Liver (tissue), 9 donors: ENCODE data around the gene GALR1. TPM values are rescaled to one million over a fixed set of nuclear protein-coding genes. Genes with fewer than 3 reads are reported as not detected.

Experiments used
- DNase-seq: peaks from one replicate; pipeline ENCODE4 v3.0.0-alpha.2; 2017; ENCODE audit warnings: low spot score
- H3K27ac ChIP-seq, 2 donors: one replicate each; pipeline ENCODE4 v1.7.0; 2013; ENCODE audit warnings: inconsistent platforms in 2 of 2, low read length in 2 of 2, control low read depth in 1 of 2, low read depth in 1 of 2, mild to moderate bottlenecking in 1 of 2
- H3K27me3 ChIP-seq, 4 donors: one replicate each; pipeline versions ENCODE4 v1.6.1 to v1.7.0; 2013; ENCODE audit warnings: low read length in 3 of 4, inconsistent platforms in 1 of 4, mild to moderate bottlenecking in 1 of 4, moderate library complexity in 1 of 4; ENCODE audit not compliant: control insufficient read depth in 4 of 4, insufficient read depth in 4 of 4
- H3K36me3 ChIP-seq, 4 donors: one replicate each; pipeline versions ENCODE4 v1.6.1 to v1.7.0; 2013; ENCODE audit warnings: low read length in 3 of 4, mild to moderate bottlenecking in 3 of 4, low read depth in 1 of 4, moderate library complexity in 1 of 4; ENCODE audit not compliant: control insufficient read depth in 4 of 4, insufficient read depth in 3 of 4
- H3K4me1 ChIP-seq, 4 donors: one replicate each; pipeline versions ENCODE4 v1.6.1 to v1.7.0; 2013; ENCODE audit warnings: low read length in 3 of 4, mild to moderate bottlenecking in 3 of 4, moderate library complexity in 1 of 4; ENCODE audit not compliant: control insufficient read depth in 4 of 4, insufficient read depth in 4 of 4
- H3K4me3 ChIP-seq, 3 donors: one replicate each; pipeline versions ENCODE4 v1.6.1 to v1.7.0; 2013; ENCODE audit warnings: low read length in 3 of 3, control low read depth in 1 of 3, low read depth in 1 of 3, mild to moderate bottlenecking in 1 of 3
- H3K9ac ChIP-seq, 2 donors: one replicate each; pipeline ENCODE4 v1.7.0; 2013; ENCODE audit warnings: low read length in 2 of 2, mild to moderate bottlenecking in 2 of 2, moderate library complexity in 2 of 2, control low read depth in 1 of 2, low read depth in 1 of 2
- H3K9me3 ChIP-seq, 4 donors: one replicate each; pipeline versions ENCODE4 v1.6.1 to v1.7.0; 2013; ENCODE audit warnings: low read length in 3 of 4; ENCODE audit not compliant: control insufficient read depth in 4 of 4
- ATF3 ChIP-seq: IDR thresholded peaks from 2 replicates; pipeline ENCODE4 v1.6.1; 2016; ENCODE audit warnings: antibody characterized with exemption
- EGR1 ChIP-seq, 2 donors: IDR thresholded peaks; 2 replicates each; pipeline ENCODE4 v1.6.1; 2016 to 2018; ENCODE audit warnings: antibody characterized with exemption in 2 of 2, low read depth in 2 of 2
- FOXA1 ChIP-seq: IDR thresholded peaks from 2 replicates; pipeline ENCODE4 v1.6.1; 2016; ENCODE audit warnings: antibody characterized with exemption
- FOXA2 ChIP-seq: IDR thresholded peaks from 2 replicates; pipeline ENCODE4 v1.6.1; 2016; ENCODE audit warnings: antibody characterized with exemption
- GABPA ChIP-seq, 2 donors: IDR thresholded peaks in 1 of 2; conservative IDR thresholded peaks in 1 of 2; 2 replicates each; pipeline ENCODE4 v1.6.1; 2016; ENCODE audit warnings: antibody characterized with exemption in 2 of 2, mild to moderate bottlenecking in 1 of 2, moderate library complexity in 1 of 2
- HNF4A ChIP-seq, 2 donors: conservative IDR thresholded peaks; 2 replicates each; pipeline ENCODE4 v1.6.1; 2016; ENCODE audit warnings: antibody characterized with exemption in 2 of 2, mild to moderate bottlenecking in 2 of 2
- HNF4G ChIP-seq: IDR thresholded peaks from 2 replicates; pipeline ENCODE4 v1.6.1; 2016; ENCODE audit warnings: antibody characterized with exemption
- JUND ChIP-seq, 2 donors: IDR thresholded peaks; 2 replicates each; pipeline ENCODE4 v1.6.1; 2016; ENCODE audit warnings: antibody characterized with exemption in 2 of 2
- NR2F2 ChIP-seq: IDR thresholded peaks from 2 replicates; pipeline ENCODE4 v1.6.1; 2016; ENCODE audit warnings: antibody characterized with exemption
- RAD21 ChIP-seq, 2 donors: IDR thresholded peaks; 2 replicates each; pipeline ENCODE4 v1.6.1; 2016; ENCODE audit warnings: antibody characterized with exemption in 2 of 2, mild to moderate bottlenecking in 2 of 2
- RXRA ChIP-seq, 2 donors: IDR thresholded peaks; 2 replicates each; pipeline ENCODE4 v1.6.1; 2017 to 2018; ENCODE audit warnings: antibody characterized with exemption in 2 of 2, mild to moderate bottlenecking in 1 of 2
- SP1 ChIP-seq: IDR thresholded peaks from 2 replicates; pipeline ENCODE4 v1.6.1; 2018; ENCODE audit warnings: antibody characterized with exemption, mild to moderate bottlenecking
- TAF1 ChIP-seq: conservative IDR thresholded peaks from 2 replicates; pipeline ENCODE4 v1.6.1; 2016; ENCODE audit warnings: antibody characterized with exemption, mild to moderate bottlenecking
- YY1 ChIP-seq: IDR thresholded peaks from 2 replicates; pipeline ENCODE4 v1.6.1; 2016; ENCODE audit warnings: antibody characterized with exemption, mild to moderate bottlenecking
- ZBTB33 ChIP-seq: IDR thresholded peaks from 2 replicates; pipeline ENCODE4 v1.6.1; 2016; ENCODE audit warnings: antibody characterized with exemption
- WGBS: extraction: QIAGEN DNeasy Blood & Tissue Kit; methylation state at CpG from one replicate; pipeline ENCODE4 v1.1.7; 2013; 5-methylcytosine and 5-hydroxymethylcytosine counted together
- polyA plus RNA-seq, 2 donors: library from polyadenylated mRNA; stranded (reverse) in 1 of 2; unstranded in 1 of 2; fragments of 200-250 nt in 1 of 2; fragments of >200 nt in 1 of 2; fragmentation: Nextera tagmentation in 1 of 2; extraction: Ambion mirVana in 1 of 2; gene quantifications; one replicate each; pipeline versions ENCODE4 v1.2.1 to v1.2.3, GENCODE V29; 2013 to 2015
- total RNA-seq, 2 donors: library from RNA; depleted of rRNA; stranded (reverse); fragments of >200 nt; gene quantifications; one replicate each; pipeline ENCODE4 v1.2.3, GENCODE V29; 2014
- TF ChIP-seq, protein P1 (sequence below): IDR thresholded peaks from 2 replicates; pipeline ENCODE4 v1.6.1; 2016; ENCODE audit warnings: antibody characterized with exemption
- TF ChIP-seq, protein P2 (sequence below): IDR thresholded peaks from 2 replicates; pipeline ENCODE4 v1.6.1; 2016; ENCODE audit warnings: antibody characterized with exemption, mild to moderate bottlenecking
- TF ChIP-seq, protein P3 (sequence below): fragments of 150-350 bp; IDR thresholded peaks from 2 replicates; pipeline ENCODE4 v1.5.1; 2017; ENCODE audit warnings: improper control_type of control experiment, low read depth, low read length; ENCODE audit not compliant: missing input control
- donor health status: healthy.
- donor health status: healthy.
- donor health status: healthy.
- donor health status: healthy.
- donor health status: healthy.

The GALR1 gene
- total and polyA plus RNA-seq, 4 donors, result not detected

DNA sequence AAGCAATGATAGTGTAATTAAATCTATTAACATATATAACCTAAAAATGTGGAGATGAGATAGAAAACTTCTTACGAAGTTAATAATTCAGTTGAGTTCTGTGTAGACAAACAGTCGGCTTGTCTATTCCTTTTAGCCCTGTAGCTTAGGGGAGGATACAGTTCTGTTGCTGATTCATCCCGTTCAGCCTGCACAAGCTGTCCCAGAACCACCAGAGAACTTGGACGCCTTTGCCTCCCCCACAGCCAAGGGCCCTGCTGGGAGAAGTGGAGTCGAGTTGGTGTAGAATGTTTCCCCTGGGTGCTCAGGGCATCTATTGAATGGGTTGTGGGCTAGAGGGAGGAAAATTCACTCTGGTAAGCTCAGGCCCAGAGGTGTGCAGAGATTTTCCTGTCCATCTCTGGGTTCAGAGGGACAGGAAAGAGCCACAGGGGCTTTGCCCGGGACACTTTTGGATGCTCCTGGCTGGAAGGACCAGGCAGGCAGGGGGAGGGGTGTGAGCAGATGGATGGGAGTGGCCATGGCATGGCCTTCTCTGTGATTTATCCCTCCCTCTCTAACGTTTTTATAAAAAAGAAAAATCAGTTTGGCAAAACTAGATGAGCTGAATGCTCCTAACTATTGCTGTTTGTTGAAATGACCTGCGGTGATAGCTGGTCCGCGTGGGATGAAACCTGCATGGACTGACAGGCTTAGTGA lies 42.8 kb upstream of the GALR1 start:
- TF ChIP-seq, protein P1, sequence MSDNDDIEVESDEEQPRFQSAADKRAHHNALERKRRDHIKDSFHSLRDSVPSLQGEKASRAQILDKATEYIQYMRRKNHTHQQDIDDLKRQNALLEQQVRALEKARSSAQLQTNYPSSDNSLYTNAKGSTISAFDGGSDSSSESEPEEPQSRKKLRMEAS, result no peak
- TF ChIP-seq RXRA (IDR thresholded peaks at IDR 0.05), result no peak
- TF ChIP-seq HNF4G, result no peak
- no peak for TF ChIP-seq TAF1
- no peak for TF ChIP-seq FOXA2
- no peak for TF ChIP-seq NR2F2
- TF ChIP-seq FOXA1, result no peak
- TF ChIP-seq YY1, result no peak
- TF ChIP-seq HNF4A (conservative IDR thresholded peaks at IDR 0.05), result no peak
- no peak for TF ChIP-seq RAD21 (IDR thresholded peaks at IDR 0.05)
- TF ChIP-seq SP1, result no peak
- no peak for TF ChIP-seq ZBTB33
- no peak for TF ChIP-seq EGR1 (IDR thresholded peaks at IDR 0.05; ENCODE audit: low read depth in 2 of 2)
- no peak for TF ChIP-seq ATF3
- TF ChIP-seq, protein P2, sequence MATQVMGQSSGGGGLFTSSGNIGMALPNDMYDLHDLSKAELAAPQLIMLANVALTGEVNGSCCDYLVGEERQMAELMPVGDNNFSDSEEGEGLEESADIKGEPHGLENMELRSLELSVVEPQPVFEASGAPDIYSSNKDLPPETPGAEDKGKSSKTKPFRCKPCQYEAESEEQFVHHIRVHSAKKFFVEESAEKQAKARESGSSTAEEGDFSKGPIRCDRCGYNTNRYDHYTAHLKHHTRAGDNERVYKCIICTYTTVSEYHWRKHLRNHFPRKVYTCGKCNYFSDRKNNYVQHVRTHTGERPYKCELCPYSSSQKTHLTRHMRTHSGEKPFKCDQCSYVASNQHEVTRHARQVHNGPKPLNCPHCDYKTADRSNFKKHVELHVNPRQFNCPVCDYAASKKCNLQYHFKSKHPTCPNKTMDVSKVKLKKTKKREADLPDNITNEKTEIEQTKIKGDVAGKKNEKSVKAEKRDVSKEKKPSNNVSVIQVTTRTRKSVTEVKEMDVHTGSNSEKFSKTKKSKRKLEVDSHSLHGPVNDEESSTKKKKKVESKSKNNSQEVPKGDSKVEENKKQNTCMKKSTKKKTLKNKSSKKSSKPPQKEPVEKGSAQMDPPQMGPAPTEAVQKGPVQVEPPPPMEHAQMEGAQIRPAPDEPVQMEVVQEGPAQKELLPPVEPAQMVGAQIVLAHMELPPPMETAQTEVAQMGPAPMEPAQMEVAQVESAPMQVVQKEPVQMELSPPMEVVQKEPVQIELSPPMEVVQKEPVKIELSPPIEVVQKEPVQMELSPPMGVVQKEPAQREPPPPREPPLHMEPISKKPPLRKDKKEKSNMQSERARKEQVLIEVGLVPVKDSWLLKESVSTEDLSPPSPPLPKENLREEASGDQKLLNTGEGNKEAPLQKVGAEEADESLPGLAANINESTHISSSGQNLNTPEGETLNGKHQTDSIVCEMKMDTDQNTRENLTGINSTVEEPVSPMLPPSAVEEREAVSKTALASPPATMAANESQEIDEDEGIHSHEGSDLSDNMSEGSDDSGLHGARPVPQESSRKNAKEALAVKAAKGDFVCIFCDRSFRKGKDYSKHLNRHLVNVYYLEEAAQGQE, result no peak
- no peak for TF ChIP-seq JUND (IDR thresholded peaks at IDR 0.05)
- Histone ChIP-seq H3K4me3 (no peak overlapping the region), H3K36me3 (no peaks in the 10 kb centered on the region), H3K27ac (peak overlapping the region in 1 of 2 donors; percentile 50), H3K9me3 (no peaks in the 10 kb centered on the region), H3K27me3 (no peaks in the 10 kb centered on the region), H3K4me1 (peaks cover 0 to 18% (median 10%) of the 10 kb centered on the region in 4 donors), H3K9ac (no peak overlapping the region)
- no peak for DNase-seq
- WGBS, result 86% methylated on average over 10 of the region's 10 CpGs

DNA sequence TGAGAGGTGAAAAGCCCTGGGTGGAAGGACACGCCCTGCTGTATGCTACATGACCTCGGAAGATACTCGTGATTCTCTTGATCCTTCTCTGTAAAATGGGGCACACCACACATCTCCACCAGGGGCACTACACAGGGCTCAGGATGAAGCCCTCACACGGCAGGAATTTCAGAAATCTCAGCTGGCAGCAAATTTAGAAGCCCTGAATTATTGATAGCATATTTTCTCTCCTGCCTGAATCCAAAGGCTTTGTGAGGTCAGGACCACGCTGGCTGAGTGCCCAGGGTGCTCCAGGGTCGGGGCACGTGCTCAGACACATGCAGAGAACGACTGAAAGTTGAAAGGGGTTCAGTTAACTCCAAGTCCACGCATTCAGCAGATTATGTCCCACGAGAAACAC lies 42.1 kb upstream of the GALR1 start:
- Histone ChIP-seq H3K4me3 (no peak overlapping the region), H3K27ac (peak overlapping the region; percentile 14 to 50), H3K9ac (no peak overlapping the region), H3K36me3 (no peaks in the 10 kb centered on the region), H3K27me3 (no peaks in the 10 kb centered on the region), H3K9me3 (no peaks in the 10 kb centered on the region), H3K4me1 (peaks cover 0 to 18% (median 10%) of the 10 kb centered on the region in 4 donors)
- DNase-seq, result peak; percentile 42
- 17% methylated on average over 10 of the region's 10 CpGs for WGBS
- no peak for TF ChIP-seq TAF1
- TF ChIP-seq, protein P2, result no peak
- peak; percentile 60 to 77 for TF ChIP-seq RXRA (IDR thresholded peaks at IDR 0.05)
- TF ChIP-seq ATF3, result no peak
- TF ChIP-seq FOXA1, result no peak
- TF ChIP-seq, protein P3, sequence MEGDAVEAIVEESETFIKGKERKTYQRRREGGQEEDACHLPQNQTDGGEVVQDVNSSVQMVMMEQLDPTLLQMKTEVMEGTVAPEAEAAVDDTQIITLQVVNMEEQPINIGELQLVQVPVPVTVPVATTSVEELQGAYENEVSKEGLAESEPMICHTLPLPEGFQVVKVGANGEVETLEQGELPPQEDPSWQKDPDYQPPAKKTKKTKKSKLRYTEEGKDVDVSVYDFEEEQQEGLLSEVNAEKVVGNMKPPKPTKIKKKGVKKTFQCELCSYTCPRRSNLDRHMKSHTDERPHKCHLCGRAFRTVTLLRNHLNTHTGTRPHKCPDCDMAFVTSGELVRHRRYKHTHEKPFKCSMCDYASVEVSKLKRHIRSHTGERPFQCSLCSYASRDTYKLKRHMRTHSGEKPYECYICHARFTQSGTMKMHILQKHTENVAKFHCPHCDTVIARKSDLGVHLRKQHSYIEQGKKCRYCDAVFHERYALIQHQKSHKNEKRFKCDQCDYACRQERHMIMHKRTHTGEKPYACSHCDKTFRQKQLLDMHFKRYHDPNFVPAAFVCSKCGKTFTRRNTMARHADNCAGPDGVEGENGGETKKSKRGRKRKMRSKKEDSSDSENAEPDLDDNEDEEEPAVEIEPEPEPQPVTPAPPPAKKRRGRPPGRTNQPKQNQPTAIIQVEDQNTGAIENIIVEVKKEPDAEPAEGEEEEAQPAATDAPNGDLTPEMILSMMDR, result peak; percentile 68
- TF ChIP-seq EGR1 (IDR thresholded peaks at IDR 0.05; ENCODE audit: low read depth in 2 of 2), result no peak
- peak; percentile 66 to 81 for TF ChIP-seq RAD21 (IDR thresholded peaks at IDR 0.05)
- TF ChIP-seq HNF4A (conservative IDR thresholded peaks at IDR 0.05), result peak in 1 of 2 donors; percentile 20
- TF ChIP-seq GABPA (IDR thresholded peaks at IDR 0.05 in 1 of 2, conservative IDR thresholded peaks at IDR 0.05 in 1 of 2), result no peak
- no peak for TF ChIP-seq HNF4G
- no peak for TF ChIP-seq FOXA2
- TF ChIP-seq YY1, result peak; percentile 34
- no peak for TF ChIP-seq JUND (IDR thresholded peaks at IDR 0.05)
- TF ChIP-seq NR2F2, result peak; percentile 85
- TF ChIP-seq SP1, result peak; percentile 53
